AG09309 (cell line): ENCODE measurements around the gene PRDM5.
A peak's percentile ranks its signal among the peaks of the same experiment; 100 is the strongest.

Source experiments
- DNase-seq: peaks from one replicate; pipeline ENCODE4 v3.0.0-alpha.2; 2010; ENCODE audit warnings: low read depth
- H3K4me3 ChIP-seq: 2 replicates; pipeline ENCODE4 v1.5.1; 2011; ENCODE audit warnings: mild to moderate bottlenecking, low read depth, low read length, moderate library complexity; ENCODE audit not compliant: control insufficient read depth
- TF ChIP-seq, protein P1 (sequence below): IDR thresholded peaks from 2 replicates; pipeline ENCODE4 v1.5.1; 2011; ENCODE audit warnings: mild to moderate bottlenecking, low read depth, low read length, inconsistent platforms; ENCODE audit not compliant: insufficient read depth, control insufficient read depth; ENCODE audit errors: missing control alignments

The PRDM5 gene

GRCh38 chr4:120691106-120691505, 231.4 kb downstream of the PRDM5 start:
- no peak for DNase-seq
- TF ChIP-seq, protein P1, sequence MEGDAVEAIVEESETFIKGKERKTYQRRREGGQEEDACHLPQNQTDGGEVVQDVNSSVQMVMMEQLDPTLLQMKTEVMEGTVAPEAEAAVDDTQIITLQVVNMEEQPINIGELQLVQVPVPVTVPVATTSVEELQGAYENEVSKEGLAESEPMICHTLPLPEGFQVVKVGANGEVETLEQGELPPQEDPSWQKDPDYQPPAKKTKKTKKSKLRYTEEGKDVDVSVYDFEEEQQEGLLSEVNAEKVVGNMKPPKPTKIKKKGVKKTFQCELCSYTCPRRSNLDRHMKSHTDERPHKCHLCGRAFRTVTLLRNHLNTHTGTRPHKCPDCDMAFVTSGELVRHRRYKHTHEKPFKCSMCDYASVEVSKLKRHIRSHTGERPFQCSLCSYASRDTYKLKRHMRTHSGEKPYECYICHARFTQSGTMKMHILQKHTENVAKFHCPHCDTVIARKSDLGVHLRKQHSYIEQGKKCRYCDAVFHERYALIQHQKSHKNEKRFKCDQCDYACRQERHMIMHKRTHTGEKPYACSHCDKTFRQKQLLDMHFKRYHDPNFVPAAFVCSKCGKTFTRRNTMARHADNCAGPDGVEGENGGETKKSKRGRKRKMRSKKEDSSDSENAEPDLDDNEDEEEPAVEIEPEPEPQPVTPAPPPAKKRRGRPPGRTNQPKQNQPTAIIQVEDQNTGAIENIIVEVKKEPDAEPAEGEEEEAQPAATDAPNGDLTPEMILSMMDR, result no peak

DNA sequence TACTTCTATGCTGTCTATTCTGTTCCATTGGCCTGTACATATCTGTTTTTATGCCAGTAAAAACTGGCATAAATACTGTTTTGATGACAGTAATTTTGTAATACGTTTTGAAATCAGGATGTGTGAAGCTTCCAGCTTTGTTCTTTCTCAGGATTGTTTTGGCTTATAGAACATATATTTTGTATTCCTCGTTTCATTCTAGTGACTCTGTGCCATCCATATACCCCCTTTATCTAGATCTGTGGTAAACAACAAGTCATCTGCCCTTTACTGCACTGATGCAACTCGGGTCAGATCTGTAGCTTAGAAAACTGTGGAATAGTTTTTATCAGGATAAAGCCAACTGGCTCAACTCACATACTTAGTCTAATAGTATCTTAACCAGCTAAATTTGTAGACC, 233.7 kb downstream of the PRDM5 start:
- TF ChIP-seq, protein P1, result no peak
- no peak overlapping the region for H3K4me3 ChIP-seq
- DNase-seq, result no peak

More at GRCh38 chr4:120691106-120691505, 231.4 kb downstream of the PRDM5 start:
- H3K4me3 ChIP-seq, result no peak overlapping the region

GRCh38 chr4:120685756-120686278, 236.7 kb downstream of the PRDM5 start:
- TF ChIP-seq, protein P1, result no peak
- no peak for DNase-seq
- H3K4me3 ChIP-seq, result no peak overlapping the region

DNA sequence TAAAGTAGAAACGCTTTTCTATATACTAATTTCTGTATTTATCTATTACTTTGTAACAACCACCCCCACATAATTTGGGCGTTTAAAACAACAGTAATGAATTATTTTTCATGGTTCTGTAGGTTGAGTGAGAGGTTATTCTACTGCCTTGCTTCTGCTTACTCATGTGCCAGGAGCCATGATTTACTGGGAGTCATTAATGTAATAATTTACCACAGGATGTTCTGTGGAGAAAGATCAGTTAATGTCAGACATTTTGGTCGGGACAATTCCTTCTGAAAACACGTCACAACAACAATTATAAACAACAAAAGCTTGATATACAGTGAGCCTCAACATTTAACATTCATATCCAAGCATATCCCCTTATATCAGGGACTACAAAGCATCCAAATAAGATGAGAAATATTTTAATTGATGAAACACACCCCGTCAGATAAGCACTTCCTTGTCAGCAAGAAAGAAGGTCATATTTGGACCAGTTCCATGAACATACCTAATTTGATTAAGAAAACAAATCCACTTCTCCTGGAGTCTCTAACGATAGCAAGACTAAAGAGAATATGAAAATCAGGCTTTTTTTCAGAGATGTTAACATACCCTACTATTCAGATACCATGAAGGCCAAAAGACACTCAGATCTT, 238.5 kb downstream of the PRDM5 start:
- DNase-seq, result no peak
- H3K4me3 ChIP-seq, result no peak overlapping the region
- TF ChIP-seq, protein P1, result no peak

GRCh38 chr4:120682981-120683380, 239.5 kb downstream of the PRDM5 start:
- TF ChIP-seq, protein P1, result no peak
- no peak overlapping the region for H3K4me3 ChIP-seq
- peak; percentile 44 for DNase-seq

DNA sequence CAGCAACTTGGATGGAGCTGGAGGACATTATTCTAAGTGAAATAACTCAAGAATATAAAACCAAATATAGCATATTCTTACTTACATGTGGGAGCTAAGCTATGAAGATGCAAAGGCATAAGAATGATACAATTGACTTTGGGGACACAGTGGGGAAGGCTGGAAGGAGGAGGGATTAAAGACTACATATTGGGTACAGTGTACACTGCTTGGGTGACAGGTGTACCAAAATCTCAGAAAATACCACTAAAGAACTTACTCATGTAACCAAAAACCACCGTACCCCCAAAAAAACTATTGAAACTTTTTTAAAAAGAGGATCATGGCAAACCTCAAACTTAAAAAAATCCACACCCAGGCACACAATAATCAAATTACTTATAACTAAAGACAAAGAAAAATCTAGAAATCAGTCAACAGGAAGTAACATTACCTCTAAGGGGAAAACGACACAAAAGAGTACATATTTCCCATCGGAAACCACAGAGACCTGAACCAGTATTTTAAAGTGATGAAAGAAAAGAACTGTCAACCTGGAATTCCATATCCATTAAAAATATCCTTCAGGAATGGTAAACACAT, 241.8 kb downstream of the PRDM5 start:
- H3K4me3 ChIP-seq, result no peak overlapping the region
- DNase-seq, result no peak
- TF ChIP-seq, protein P1, result no peak
